GM23248 (cell line): ENCODE results near the gene CCNF.

Source experiments
- EZH2 ChIP-seq: fragments of 200-600 bp; sonication (generic); IDR thresholded peaks from 2 replicates; pipeline ENCODE4 v1.6.1; 2018; ENCODE audit warnings: antibody characterized with exemption, mild to moderate bottlenecking; ENCODE audit not compliant: insufficient read depth, poor library complexity, severe bottlenecking
- EZH2phosphoT487 ChIP-seq: fragments of 200-600 bp; sonication (generic); IDR thresholded peaks from 2 replicates; pipeline ENCODE4 v1.6.1; 2018; ENCODE audit warnings: antibody characterized with exemption, moderate library complexity, mild to moderate bottlenecking, low read depth; ENCODE audit not compliant: insufficient read depth

GRCh38 chr16:2432286-2432685, 3.0 kb downstream of the CCNF start:
- TF ChIP-seq EZH2phosphoT487 (no peak), EZH2 (no peak)
